ENCODE results near the gene RSPH10B.
"Not testable (repeated sequence)": the region's sequence is repeated elsewhere in the genome, so short reads cannot be mapped to it uniquely, and the experiment has no call there.

The RSPH10B gene

GRCh38 chr7:5926263-5926870 lies 44.1 kb downstream of the RSPH10B start:
- not testable (repeated sequence) for DNase-seq (ENCODE audit: low spot score)

DNA sequence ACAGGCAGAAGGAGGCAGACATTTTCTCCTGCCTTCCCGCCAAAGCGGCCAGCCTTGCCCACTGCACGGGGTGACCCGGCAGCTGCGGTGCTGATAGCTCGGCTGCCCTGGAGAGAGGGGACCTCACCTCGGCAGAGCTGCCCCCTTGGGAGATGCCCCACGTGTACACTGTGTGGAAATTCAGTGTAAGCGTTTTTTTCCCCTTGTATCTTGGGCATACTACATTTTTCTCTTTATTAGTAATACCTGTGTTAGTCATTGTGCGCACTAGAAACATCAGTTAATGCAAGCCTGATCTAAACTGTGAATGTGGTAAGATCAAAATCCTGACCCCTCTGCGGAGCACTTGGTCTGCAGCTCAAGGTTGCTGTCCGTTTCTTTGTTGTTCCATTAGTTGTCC lies 45.9 kb downstream of the RSPH10B start:
- not testable (repeated sequence) for DNase-seq (ENCODE audit: low spot score)

- DNase-seq (ENCODE audit: low spot score): not testable (repeated sequence)
Measured at GRCh38 chr7:5924180-5924579, 46.3 kb downstream of the RSPH10B start.

- not testable (repeated sequence) for DNase-seq (ENCODE audit: low spot score)
Measured at GRCh38 chr7:5916529-5916928, 54.0 kb downstream of the RSPH10B start.

DNA sequence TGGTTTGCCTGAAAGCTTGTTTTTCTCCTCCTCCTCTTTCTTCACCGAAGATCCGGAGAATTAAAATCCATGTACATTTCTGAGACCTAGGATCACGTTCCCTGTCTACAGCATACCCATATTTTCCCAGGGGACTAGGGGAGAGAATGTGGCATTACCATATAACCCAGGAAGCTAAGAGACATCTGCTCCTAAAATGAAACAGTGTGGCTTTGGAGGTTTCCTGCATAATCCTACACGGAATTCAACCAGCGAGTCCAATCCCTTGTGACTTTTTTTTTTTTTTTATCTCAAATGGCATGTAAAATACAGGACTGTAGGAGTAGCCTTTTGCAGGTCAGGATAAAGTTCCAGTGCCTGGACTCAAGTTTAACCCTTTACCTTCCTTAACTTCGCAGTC lies 61.7 kb downstream of the RSPH10B start:
- not testable (repeated sequence) for DNase-seq (ENCODE audit: low spot score)

DNA sequence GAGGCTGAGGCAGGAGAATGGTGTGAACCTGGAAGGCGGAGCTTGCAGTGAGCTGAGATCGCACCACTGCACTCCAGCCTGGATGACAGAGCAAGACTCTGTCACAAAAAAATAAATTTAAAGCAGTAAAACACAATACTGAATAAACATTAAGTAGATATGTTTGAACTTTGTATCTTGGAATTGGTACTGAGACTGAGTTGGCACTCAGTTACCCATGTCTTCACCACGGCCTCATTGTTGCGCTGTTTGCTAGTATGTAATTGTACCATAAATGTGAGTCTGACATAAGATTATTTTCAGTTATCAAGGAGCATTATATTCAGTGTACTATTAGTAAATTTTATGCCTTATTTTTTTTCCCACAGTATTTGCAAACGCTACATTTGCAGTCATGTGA lies 65.8 kb downstream of the RSPH10B start:
- DNase-seq (ENCODE audit: low spot score): not testable (repeated sequence)

GRCh38 chr7:5903002-5903401 lies 67.5 kb downstream of the RSPH10B start:
- not testable (repeated sequence) for DNase-seq (ENCODE audit: low spot score)

GRCh38 chr7:5898480-5899224 lies 71.8 kb downstream of the RSPH10B start, which contains the start of gene CCZ1:
Gene CCZ1, plus strand, starts transcription at chr7:5898733. Its CDS starts 67 bp downstream, at chr7:5898800.
- not testable (repeated sequence) for DNase-seq (ENCODE audit: low spot score)

- peak; percentile 65 for DNase-seq (ENCODE audit: low spot score)
Measured at GRCh38 chr7:5897369-5897919, 73.0 kb downstream of the RSPH10B start.

GRCh38 chr7:5892498-5892897 lies 78.0 kb downstream of the RSPH10B start:
- no peak for DNase-seq (ENCODE audit: low spot score)

DNA sequence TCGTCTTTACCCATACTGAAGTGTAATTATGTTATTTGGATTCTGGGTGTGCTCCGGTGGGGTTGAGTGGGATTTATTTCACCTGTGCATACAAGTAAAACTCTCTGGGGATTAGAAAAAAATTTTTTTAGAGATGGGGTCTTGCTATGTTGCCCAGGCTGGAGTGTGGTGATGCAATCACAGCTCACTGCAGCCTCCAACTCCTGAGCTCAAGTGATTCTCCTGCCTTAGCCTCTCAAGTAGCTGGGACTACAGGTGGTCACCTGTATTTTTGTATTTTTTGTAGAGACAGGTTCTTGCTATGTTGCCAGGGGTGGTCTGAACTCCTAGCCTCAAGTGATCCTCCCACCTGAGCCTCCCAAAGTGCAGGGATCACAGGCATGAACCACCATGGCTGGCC lies 80.2 kb downstream of the RSPH10B start:
- not testable (repeated sequence) for DNase-seq (ENCODE audit: low spot score)

DNA sequence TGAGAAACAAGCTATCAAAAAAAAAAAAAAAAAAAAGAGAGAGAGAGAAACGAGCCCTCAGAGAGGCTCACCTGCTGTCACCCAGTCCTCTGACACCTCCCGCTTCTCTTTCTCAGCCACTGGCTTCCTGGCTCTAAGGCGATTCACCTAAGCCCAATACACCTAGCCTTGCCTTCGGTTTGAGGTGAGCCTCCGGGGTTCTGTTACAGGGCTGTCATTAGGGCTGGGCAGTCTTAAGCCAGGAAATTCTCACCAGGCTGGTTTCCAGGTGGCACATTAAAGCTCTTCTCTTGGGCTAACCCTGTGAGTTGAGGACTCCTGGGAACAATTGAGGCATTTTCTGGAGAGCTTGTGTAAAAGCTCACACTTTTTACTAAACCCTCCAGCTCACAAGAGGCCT lies 82.5 kb downstream of the RSPH10B start:
- not testable (repeated sequence) for DNase-seq (ENCODE audit: low spot score)

DNA sequence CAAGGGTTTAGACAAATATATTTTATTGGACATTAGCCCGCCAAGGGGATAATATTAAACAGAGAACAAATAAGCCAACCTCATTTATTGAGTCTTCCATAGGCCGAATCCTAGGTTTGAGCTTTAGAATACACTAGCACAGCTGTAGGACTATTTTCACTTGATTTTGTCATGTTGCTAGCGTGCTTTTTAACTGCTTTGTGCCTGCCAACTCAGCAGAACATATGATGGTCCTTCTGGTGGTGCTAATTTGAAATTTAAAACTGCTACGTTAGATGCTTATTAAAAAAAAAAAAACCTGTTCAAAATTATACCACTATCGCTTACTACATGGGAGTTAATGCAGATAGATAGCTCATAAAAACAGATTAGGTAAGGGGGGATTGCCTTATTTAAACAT lies 86.1 kb downstream of the RSPH10B start:
- not testable (repeated sequence) for DNase-seq (ENCODE audit: low spot score)

DNA sequence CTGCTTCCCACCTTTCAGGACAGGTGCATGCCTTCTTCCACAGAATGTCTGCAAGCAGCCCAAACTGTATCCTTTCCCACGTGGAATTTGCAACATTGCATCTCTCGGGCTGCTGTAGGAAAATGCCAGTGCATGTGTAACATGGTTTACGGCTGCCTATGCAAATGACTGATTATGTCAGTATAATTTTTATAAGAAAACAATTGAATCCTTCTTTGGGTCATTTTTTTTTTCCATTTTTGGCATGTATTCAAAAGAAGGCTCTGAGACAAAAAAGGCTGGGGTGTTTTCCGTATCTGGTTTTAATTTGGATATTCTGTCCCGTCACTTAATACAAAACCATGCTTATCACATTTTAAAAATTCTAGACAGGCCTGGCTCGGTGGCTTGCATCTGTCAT lies 90.4 kb downstream of the RSPH10B start:
- peak; percentile 35 for DNase-seq (ENCODE audit: low spot score)

DNA sequence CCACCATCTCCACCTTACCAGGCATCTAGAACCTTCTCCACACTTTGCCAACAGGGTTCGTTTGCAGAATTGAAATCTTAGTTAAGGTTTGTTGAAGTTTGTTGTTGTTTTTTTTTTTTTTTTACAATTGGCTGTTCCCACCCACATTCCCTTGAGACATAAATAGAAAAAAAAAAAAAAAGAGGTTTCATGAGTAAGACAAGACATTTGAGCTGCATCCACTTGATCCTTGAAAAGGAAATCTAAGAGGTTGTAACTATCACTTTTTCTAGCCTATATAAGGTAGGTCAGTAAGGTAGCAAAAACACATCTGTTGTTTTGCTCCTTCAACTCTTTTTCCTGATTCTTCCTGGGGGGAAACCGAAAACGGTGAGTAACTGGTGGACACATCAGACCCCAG lies 90.9 kb downstream of the RSPH10B start:
- not testable (repeated sequence) for DNase-seq (ENCODE audit: low spot score)
